H1 (cell line): ENCODE results near the gene PRDM10. TPM values are rescaled to one million over a fixed set of nuclear protein-coding genes. Genes with fewer than 3 reads are reported as not detected.

Source experiments
- CHD1 ChIP-seq: IDR thresholded peaks from 2 replicates; pipeline ENCODE4 v1.6.1; 2012; ENCODE audit warnings: low read depth, low read length, improper control_type of control experiment
- CHD7 ChIP-seq: fragments of 300-600 bp; sonication (generic); IDR thresholded peaks from 2 replicates; pipeline ENCODE4 v1.7.1; 2012; ENCODE audit warnings: low read length, moderate library complexity, mild to moderate bottlenecking, inconsistent platforms; ENCODE audit not compliant: insufficient replicate concordance
- GTF2F1 ChIP-seq: IDR thresholded peaks from 2 replicates; pipeline ENCODE4 v1.6.1; 2012; ENCODE audit warnings: low read depth, low read length, improper control_type of control experiment, borderline replicate concordance
- KDM1A ChIP-seq: fragments of 200-600, 300-600 bp; sonication (generic); IDR thresholded peaks from 2 replicates; pipeline ENCODE4 v1.7.1; 2016; ENCODE audit warnings: mild to moderate bottlenecking, low read length, borderline replicate concordance
- POU5F1 ChIP-seq: IDR thresholded peaks from 2 replicates; pipeline ENCODE4 v1.6.1; 2011; ENCODE audit warnings: low read depth, mild to moderate bottlenecking, low read length, moderate library complexity
- RFX5 ChIP-seq: IDR thresholded peaks from 2 replicates; pipeline ENCODE4 v1.6.1; 2011; ENCODE audit warnings: low read depth, low read length, improper control_type of control experiment, borderline replicate concordance
- RXRA ChIP-seq: IDR thresholded peaks from 2 replicates; pipeline ENCODE4 v1.6.1; 2011; ENCODE audit warnings: low read depth, mild to moderate bottlenecking, low read length, moderate library complexity; ENCODE audit not compliant: insufficient read depth
- SAP30 ChIP-seq: fragments of 300-600 bp; sonication (generic); IDR thresholded peaks from 2 replicates; pipeline ENCODE4 v1.7.1; 2012; ENCODE audit warnings: low read length, moderate library complexity, mild to moderate bottlenecking, inconsistent platforms; ENCODE audit not compliant: insufficient read depth, insufficient replicate concordance
- SIN3A ChIP-seq, 2 experiments: IDR thresholded peaks in 1 of 2; conservative IDR thresholded peaks in 1 of 2; 2 replicates each; pipeline ENCODE4 v1.6.1; 2011 to 2012; ENCODE audit warnings: low read length in 2 of 2, improper control_type of control experiment in 1 of 2, low read depth in 1 of 2, mild to moderate bottlenecking in 1 of 2
- polyA plus RNA-seq, 7 experiments: library from polyadenylated mRNA; depleted of rRNA in 3 of 7; stranded (reverse) in 5 of 7; unstranded in 2 of 7; fragments of >200 nt in 5 of 7; fragments of 200-250 nt in 2 of 7; gene quantifications; 1 replicate in 5 of 7; 2 replicates in 1 of 7; 4 replicates in 1 of 7; pipeline versions ENCODE4 v1.2.1 to v1.2.3, GENCODE V29; 2011 to 2013; ENCODE audit warnings: missing spikeins in 2 of 7, mixed read lengths in 2 of 7
- total RNA-seq: library from RNA; stranded (reverse); fragmentation: NEBNext Ultra II Directional; extraction: Animal tissue kit (Norgen Biotek cat#: 25700); gene quantifications from 2 replicates; pipeline ENCODE4 v1.2.1, GENCODE V29; 2021

The PRDM10 gene
- total and polyA plus RNA-seq, 2 of the 8 experiments (the other 6 are each of a cell fraction or from before 2014, with no cell fraction given): 15.5 to 19.2 TPM

GRCh38 chr11:129917231-129917630, 85.4 kb downstream of the PRDM10 start (continued):
- TF ChIP-seq CHD7 (no peak), SIN3A (conservative IDR thresholded peaks at IDR 0.05 in 1 of 2, IDR thresholded peaks at IDR 0.05 in 1 of 2; ENCODE audit: low read depth in 1 of 2, low read length in 2 of 2) (no peak), GTF2F1 (no peak), CHD1 (no peak), KDM1A (no peak), POU5F1 (no peak), SAP30 (no peak), RFX5 (no peak), RXRA (no peak)
